Naive thymus-derived CD8-positive, alpha-beta T cell (primary cell): ENCODE measurements around the gene GRID1. TPM values are rescaled to one million over a fixed set of nuclear protein-coding genes. Genes with fewer than 3 reads are reported as not detected.

Experiments
- ATAC-seq, 2 donors: fragments of 150-1000 bp; cut with Tn5 transposase in 1 of 2; sonication (Bioruptor Pico), chemical (Tn5 transposase) in 1 of 2; 1 replicate in 1 of 2; 2 replicates in 1 of 2; pipeline ENCODE4 v1.10.0; 2021; ENCODE audit warnings: mild to moderate bottlenecking in 2 of 2, moderate library complexity in 2 of 2
- POLR2A ChIA-PET: fragments of 350-600 bp; sonication (Branson Sonifier 250); formaldehyde crosslinking; loops from one replicate; lab custom pipeline; 2021; ENCODE audit warnings: antibody characterized with exemption; lab: Charles Lee
- DNase-seq, 10 donors: peaks; one replicate each; pipeline versions ENCODE4 v3.0.0 to v3.0.0-alpha.2; 2020 to 2022
- H3K27ac Mint-ChIP-seq, 10 donors: one replicate each; pipeline ENCODE4 v1.8.0; 2020 to 2022; ENCODE audit warnings: mild to moderate bottlenecking in 10 of 10, mixed read lengths in 10 of 10, moderate library complexity in 4 of 10, inconsistent platforms in 1 of 10
- H3K27me3 Mint-ChIP-seq, 5 donors: one replicate each; pipeline ENCODE4 v1.8.0; 2021 to 2022; ENCODE audit warnings: mixed read lengths in 5 of 5
- H3K36me3 Mint-ChIP-seq, 3 donors: one replicate each; pipeline ENCODE4 v1.8.0; 2020 to 2022; ENCODE audit warnings: mixed read lengths in 3 of 3, mild to moderate bottlenecking in 2 of 3, inconsistent platforms in 1 of 3
- H3K4me1 Mint-ChIP-seq, 4 donors: one replicate each; pipeline ENCODE4 v1.8.0; 2021 to 2022; ENCODE audit warnings: mixed read lengths in 4 of 4
- H3K4me3 Mint-ChIP-seq, 10 donors: one replicate each; pipeline ENCODE4 v1.8.0; 2020 to 2022; ENCODE audit warnings: mild to moderate bottlenecking in 10 of 10, mixed read lengths in 10 of 10, moderate library complexity in 6 of 10, inconsistent platforms in 1 of 10
- H3K9me3 Mint-ChIP-seq, 9 donors: one replicate each; pipeline ENCODE4 v1.8.0; 2020 to 2022; ENCODE audit warnings: mixed read lengths in 9 of 9, mild to moderate bottlenecking in 3 of 9, inconsistent platforms in 1 of 9, moderate library complexity in 1 of 9
- polyA plus RNA-seq, 3 donors: library from polyadenylated mRNA; unstranded; fragments of 300-500 nt; fragmentation: Illumina TruSeq; gene quantifications; one replicate each; pipeline ENCODE4 v1.2.3, GENCODE V29; 2021
- total RNA-seq, 8 experiments: library from RNA in 2 of 8; stranded (reverse) in 2 of 8; gene quantifications; one replicate each; pipeline ENCODE4 v1.2.3 and lab custom pipeline; 2021 to 2026

Gene GRID1
- total and polyA plus RNA-seq, 5 experiments from 2014 or later: not detected

DNA sequence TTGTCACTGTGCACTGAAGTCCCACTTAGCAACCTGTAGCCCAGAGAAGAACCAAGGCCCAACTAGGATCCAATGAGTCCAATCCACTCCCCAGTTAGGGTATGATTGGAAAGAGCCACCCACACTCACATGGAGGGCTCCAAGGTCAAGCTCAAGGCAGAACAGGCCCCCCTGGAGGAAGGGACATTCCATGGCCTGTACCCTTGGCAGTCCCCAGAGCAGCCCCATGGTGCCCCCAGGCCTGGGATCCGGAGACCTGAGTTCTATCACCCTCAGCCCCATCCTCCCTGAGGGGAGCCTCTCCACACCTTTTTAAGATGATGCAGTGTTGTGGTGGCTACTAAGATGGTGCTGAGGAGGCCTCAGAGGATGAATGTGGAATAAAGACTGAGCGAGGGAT is 231.4 kb downstream of the GRID1 start:
- ATAC-seq: no peak
- Mint-ChIP-seq H3K4me3 (no peak overlapping the region), H3K27me3 (peaks cover 0 to 1% (median 0%) of the 10 kb centered on the region in 5 donors)

DNA sequence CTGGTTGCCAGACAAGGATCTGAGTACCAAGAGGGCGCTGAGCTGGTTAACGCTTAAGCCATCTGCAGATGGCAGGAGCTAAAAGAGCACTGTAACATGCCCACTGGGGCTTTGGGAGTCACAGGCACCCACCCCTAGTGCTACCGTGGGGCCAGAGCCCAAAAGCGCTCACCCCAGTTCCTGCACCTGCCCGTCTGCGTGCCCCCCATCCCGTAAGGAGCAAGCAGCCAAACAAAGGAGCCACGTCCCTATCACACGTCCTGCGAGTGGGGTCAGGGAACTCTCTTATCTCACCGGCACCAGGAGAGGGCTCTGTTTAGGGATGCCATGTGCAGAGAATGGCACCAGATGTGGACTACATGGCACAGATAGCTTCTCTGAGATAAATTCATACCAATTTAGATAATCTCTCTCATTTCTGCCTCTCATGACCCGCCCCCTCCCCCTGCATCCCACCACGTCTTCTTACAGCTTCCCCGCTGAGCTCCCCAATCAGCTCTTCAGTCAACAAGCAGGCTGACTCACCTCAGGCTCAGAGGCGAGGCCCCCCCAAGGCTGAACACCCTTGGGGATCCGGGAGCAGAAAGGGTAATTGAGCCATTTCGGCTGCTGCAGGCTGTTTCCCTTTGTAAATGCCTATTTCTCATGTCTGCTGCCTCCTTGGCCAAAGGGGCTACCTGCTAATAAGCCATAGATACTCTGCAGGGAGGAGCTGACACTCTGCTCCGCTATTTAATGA is 235.7 kb downstream of the GRID1 start:
- POLR2A ChIA-PET: no interaction called here
- H3K4me3 Mint-ChIP-seq: no peak overlapping the region
- DNase-seq: no peak
- H3K27ac Mint-ChIP-seq: no peak overlapping the region
- ATAC-seq: no peak
- no peaks in the 10 kb centered on the region for H3K9me3 Mint-ChIP-seq
- H3K36me3 Mint-ChIP-seq: no peaks in the 10 kb centered on the region
- H3K27me3 Mint-ChIP-seq: peaks cover 2 to 14% (median 5%) of the 10 kb centered on the region in 5 donors
- no peaks in the 10 kb centered on the region for H3K4me1 Mint-ChIP-seq

More for the DNA sequence above, 231.4 kb downstream of the GRID1 start:
- Mint-ChIP-seq H3K36me3 (no peaks in the 10 kb centered on the region), H3K4me1 (no peaks in the 10 kb centered on the region), H3K9me3 (no peaks in the 10 kb centered on the region), H3K27ac (no peak overlapping the region)
- POLR2A ChIA-PET: no interaction called here
- DNase-seq: no peak

DNA sequence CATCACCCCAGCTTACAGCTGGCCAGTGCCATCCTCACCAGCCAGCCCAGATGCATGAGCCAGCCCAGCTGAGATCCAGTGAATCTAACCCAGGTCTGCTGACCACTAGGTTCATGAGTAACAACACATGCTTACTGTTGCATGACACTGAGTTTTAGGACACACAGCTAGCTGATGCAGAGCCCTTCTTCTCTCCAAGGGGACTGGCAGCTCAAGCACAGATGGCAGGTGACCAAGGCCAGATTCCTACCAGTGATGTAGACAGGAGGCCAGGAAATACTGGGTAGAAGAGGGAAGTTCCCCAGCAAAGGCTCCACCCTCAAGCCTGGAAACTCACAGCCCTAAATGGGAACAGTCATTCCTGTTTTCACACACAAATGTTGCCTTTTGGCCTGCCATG is 236.6 kb downstream of the GRID1 start:
- Mint-ChIP-seq H3K4me1 (no peaks in the 10 kb centered on the region), H3K27ac (no peak overlapping the region), H3K36me3 (no peaks in the 10 kb centered on the region), H3K4me3 (no peak overlapping the region), H3K27me3 (peaks cover 2 to 14% (median 5%) of the 10 kb centered on the region in 5 donors), H3K9me3 (no peaks in the 10 kb centered on the region)
- ATAC-seq: no peak
- no peak for DNase-seq
- POLR2A ChIA-PET: no interaction called here

DNA sequence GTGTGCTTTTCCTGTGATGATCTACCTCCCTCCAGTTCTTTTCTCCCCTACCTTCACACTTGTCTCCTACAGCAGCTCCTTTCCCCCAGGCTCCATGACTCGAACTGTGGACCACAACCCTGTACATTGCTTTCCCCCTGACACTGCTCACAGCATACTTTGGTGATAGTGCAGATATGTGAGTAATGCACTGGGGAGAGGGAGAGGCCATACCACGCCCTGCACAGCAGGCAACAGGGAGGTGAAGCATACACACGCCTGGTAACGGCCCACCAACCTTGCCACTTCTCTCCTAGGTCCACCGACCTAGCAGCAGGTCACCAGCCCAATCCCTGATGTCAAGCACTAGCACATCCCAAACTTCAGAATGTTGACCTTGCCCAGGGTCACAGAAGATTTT is 238.2 kb downstream of the GRID1 start:
- no peaks in the 10 kb centered on the region for H3K9me3 Mint-ChIP-seq
- H3K27me3 Mint-ChIP-seq: peaks cover 5 to 20% (median 8%) of the 10 kb centered on the region in 5 donors
- no peak overlapping the region for H3K27ac Mint-ChIP-seq
- H3K4me3 Mint-ChIP-seq: no peak overlapping the region
- DNase-seq (no peak), ATAC-seq (no peak)
- H3K36me3 Mint-ChIP-seq: no peaks in the 10 kb centered on the region
- peaks cover 0 to 1% (median 0%) of the 10 kb centered on the region in 4 donors for H3K4me1 Mint-ChIP-seq
- POLR2A ChIA-PET: no interaction called here

DNA sequence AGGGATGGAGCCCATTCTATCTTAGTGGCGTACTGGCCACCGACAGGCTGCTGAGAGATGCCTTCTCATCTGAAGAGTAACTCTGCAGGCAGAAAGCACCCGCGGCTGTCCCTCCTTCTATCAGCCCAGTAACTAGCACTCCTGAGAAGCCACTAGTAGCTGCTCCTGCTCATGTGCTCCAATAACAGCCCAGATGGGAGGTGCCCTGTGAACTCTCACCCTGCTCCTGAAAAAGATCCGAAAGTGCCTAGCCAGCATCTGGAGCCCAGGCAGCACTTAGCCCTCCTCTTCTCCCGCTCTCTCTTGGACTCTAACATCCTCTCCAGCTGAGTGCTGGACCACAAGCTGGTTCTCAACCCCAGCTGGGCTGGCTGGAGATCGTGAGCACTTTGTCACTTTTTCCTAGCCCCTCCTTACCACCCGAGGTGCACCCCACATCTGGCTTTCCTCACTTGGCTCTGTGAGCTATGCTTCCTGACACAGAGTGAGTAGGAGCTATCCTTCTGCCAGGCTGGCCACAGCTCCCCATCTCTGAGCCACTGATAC is 239.2 kb downstream of the GRID1 start:
- no peaks in the 10 kb centered on the region for H3K9me3 Mint-ChIP-seq
- no peak overlapping the region for H3K4me3 Mint-ChIP-seq
- peaks cover 5 to 20% (median 8%) of the 10 kb centered on the region in 5 donors for H3K27me3 Mint-ChIP-seq
- H3K36me3 Mint-ChIP-seq: no peaks in the 10 kb centered on the region
- H3K27ac Mint-ChIP-seq: no peak overlapping the region
- peaks cover 0 to 1% (median 0%) of the 10 kb centered on the region in 4 donors for H3K4me1 Mint-ChIP-seq
- ATAC-seq: peak in 1 of 2 donors; percentile 6
- DNase-seq: no peak
- POLR2A ChIA-PET: no interaction called here

DNA sequence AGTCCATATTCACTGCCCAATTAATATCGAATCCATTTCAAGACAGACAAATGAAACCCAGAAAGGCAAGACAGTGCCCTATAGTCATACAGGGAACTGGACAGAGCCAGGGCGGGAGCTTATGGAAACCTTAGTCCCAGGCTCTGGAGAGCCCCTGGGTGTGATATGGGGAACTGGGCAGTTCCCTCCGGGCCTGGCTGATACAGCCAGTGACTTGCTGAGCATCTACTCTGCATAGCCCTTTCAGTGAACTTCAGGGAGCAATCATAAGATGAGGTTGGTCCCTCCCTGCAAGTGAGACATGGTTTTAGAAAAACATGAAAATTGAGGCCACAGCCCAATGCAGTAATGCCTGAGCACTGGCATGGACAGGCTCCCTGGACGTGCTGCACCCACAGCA is 241.9 kb downstream of the GRID1 start:
- POLR2A ChIA-PET: no interaction called here
- no peak overlapping the region for H3K27ac Mint-ChIP-seq
- H3K9me3 Mint-ChIP-seq: no peaks in the 10 kb centered on the region
- ATAC-seq (no peak), DNase-seq (no peak)
- peaks cover 3 to 20% (median 8%) of the 10 kb centered on the region in 5 donors for H3K27me3 Mint-ChIP-seq
- H3K4me3 Mint-ChIP-seq: no peak overlapping the region
- peaks cover 0 to 1% (median 0%) of the 10 kb centered on the region in 4 donors for H3K4me1 Mint-ChIP-seq
- no peaks in the 10 kb centered on the region for H3K36me3 Mint-ChIP-seq

DNA sequence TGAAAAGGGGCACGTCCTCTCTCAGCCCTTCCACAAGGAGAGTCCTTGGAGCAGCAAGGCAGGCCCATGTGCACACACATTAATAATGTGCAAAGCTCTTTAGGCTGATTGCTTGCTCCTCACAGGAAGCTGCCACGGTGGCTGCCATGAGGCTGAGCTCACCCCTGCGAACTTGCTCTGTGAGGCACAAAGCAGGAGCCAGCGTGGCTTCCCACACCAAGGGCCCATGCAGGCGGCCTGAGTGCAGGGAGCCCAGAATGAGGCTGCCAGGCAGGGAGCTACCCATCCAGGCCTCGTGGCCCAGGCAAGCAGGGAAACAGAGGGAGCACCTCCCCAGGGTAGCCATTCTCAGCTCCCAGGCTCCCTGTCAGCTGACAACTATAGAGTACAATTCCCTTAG is 242.9 kb downstream of the GRID1 start:
- peaks cover 0 to 1% (median 0%) of the 10 kb centered on the region in 4 donors for H3K4me1 Mint-ChIP-seq
- no peaks in the 10 kb centered on the region for H3K9me3 Mint-ChIP-seq
- H3K27ac Mint-ChIP-seq: no peak overlapping the region
- peaks cover 3 to 18% (median 8%) of the 10 kb centered on the region in 5 donors for H3K27me3 Mint-ChIP-seq
- DNase-seq: no peak
- ATAC-seq: no peak
- POLR2A ChIA-PET: no interaction called here
- no peaks in the 10 kb centered on the region for H3K36me3 Mint-ChIP-seq
- H3K4me3 Mint-ChIP-seq: no peak overlapping the region

DNA sequence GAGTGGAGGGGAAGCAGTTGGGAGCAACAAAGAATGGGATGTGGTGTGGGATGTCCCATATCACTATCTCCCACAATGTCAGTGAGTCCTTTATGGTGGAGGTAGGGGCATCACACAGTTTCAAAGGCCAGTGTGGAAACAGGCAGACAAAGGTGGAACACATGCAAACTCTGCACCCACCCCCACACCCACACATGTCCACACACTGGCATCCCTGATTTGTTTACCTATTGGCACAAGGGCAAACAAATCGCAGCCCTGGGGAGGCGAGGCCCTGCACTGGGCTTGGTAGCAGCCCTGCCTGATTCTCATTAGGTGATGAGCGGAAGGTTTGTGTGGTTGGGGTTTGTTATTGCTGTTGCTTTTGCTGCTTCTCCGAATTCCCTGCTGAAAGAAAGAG is 243.3 kb downstream of the GRID1 start:
- ATAC-seq: no peak
- Mint-ChIP-seq H3K9me3 (no peaks in the 10 kb centered on the region), H3K4me3 (no peak overlapping the region), H3K4me1 (peaks cover 0 to 1% (median 0%) of the 10 kb centered on the region in 4 donors), H3K27ac (no peak overlapping the region), H3K36me3 (no peaks in the 10 kb centered on the region), H3K27me3 (peaks cover 3 to 14% (median 7%) of the 10 kb centered on the region in 5 donors)
- DNase-seq: no peak
- POLR2A ChIA-PET: no interaction called here

DNA sequence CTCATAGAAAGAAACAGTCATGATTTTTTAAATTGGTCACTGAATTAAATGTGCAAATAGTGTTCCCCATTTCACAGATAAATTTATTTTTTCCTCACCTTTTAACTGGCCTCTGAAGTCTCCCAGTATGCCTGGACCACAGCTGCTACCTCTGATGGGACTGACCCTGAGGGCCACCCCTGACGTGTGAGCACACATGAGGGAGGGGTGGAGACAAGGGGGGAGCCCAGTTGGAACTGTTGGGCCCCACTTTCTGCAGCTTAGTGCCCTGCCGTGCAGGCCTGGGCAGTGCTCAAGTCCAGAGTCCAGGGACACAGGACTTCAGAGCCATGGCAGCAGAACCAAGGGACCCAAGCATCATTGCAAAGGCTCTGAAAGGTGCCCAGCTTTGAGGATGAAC is 243.9 kb downstream of the GRID1 start:
- Mint-ChIP-seq H3K4me1 (peaks cover 0 to 1% (median 0%) of the 10 kb centered on the region in 4 donors), H3K9me3 (no peaks in the 10 kb centered on the region), H3K36me3 (no peaks in the 10 kb centered on the region), H3K27me3 (peaks cover under 1 to 13% (median 6%) of the 10 kb centered on the region in 5 donors), H3K27ac (no peak overlapping the region), H3K4me3 (no peak overlapping the region)
- no peak for ATAC-seq
- DNase-seq: no peak
- POLR2A ChIA-PET: no interaction called here

DNA sequence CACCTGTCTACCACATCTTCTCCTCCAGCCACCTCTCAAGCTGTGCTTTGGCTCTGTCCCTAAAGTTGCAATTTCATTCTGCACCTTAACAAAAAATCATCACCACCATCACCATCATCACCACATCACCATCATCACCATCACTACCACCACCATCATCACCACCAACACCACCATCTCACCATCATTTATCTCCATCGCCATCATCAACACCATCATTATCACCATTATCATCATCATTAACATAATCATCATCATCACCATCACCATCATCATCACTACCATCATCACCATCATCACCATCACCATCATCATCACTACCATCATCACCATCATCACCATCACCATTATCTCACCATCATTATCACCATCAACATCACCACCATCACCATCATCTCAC is 245.4 kb downstream of the GRID1 start:
- ATAC-seq (no peak), DNase-seq (no peak)
- H3K9me3 Mint-ChIP-seq: no peaks in the 10 kb centered on the region
- H3K4me1 Mint-ChIP-seq: peaks cover 0 to 1% (median 0%) of the 10 kb centered on the region in 4 donors
- no peaks in the 10 kb centered on the region for H3K36me3 Mint-ChIP-seq
- H3K27ac Mint-ChIP-seq: no peak overlapping the region
- no peak overlapping the region for H3K4me3 Mint-ChIP-seq
- H3K27me3 Mint-ChIP-seq: peaks cover 0 to 8% (median 6%) of the 10 kb centered on the region in 5 donors
- POLR2A ChIA-PET: no interaction called here

DNA sequence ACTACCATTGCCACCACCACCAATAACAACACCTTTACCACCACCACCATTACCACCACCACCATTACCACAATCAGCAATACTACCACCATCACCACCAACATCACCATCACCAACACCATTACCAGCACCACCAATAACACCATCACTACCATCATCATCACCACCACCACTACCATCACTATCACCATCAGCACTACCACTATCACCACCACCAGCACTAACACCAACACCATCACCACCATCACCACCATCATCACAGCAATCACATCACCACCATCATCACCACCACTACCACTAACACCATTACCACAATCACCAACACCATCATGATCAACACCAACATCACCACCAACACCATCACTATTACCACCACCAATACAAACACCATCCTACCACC is 249.5 kb downstream of the GRID1 start:
- peaks cover 0 to 15% (median 4%) of the 10 kb centered on the region in 5 donors for H3K27me3 Mint-ChIP-seq
- POLR2A ChIA-PET: no interaction called here
- no peak for DNase-seq
- no peaks in the 10 kb centered on the region for H3K9me3 Mint-ChIP-seq
- no peaks in the 10 kb centered on the region for H3K36me3 Mint-ChIP-seq
- H3K27ac Mint-ChIP-seq: no peak overlapping the region
- no peak overlapping the region for H3K4me3 Mint-ChIP-seq
- no peak for ATAC-seq
- no peaks in the 10 kb centered on the region for H3K4me1 Mint-ChIP-seq

DNA sequence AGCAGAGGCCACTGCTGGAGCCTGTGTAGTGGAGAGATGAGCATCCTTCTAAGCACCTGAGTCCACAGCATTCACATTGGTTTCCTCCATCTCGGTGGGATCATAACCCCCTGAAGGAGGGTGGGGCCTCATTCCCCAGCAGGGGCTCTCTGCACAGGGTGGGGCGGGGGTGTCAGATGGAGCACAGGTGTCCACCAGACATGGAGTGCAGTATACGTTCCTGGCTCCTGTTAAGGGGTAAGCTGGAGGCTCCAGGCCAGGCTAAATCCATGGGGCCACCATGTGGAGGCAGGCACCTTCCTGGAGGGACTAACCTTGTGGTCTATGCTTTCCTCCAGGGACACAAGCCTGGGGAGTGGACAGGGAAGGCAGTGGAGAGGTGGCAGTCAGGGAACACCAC is 252.6 kb downstream of the GRID1 start:
- H3K4me3 Mint-ChIP-seq: no peak overlapping the region
- no peaks in the 10 kb centered on the region for H3K9me3 Mint-ChIP-seq
- POLR2A ChIA-PET: no interaction called here
- H3K27me3 Mint-ChIP-seq: peaks cover 0 to 15% (median 4%) of the 10 kb centered on the region in 5 donors
- ATAC-seq (no peak), DNase-seq (no peak)
- H3K36me3 Mint-ChIP-seq: no peaks in the 10 kb centered on the region
- no peak overlapping the region for H3K27ac Mint-ChIP-seq
- H3K4me1 Mint-ChIP-seq: no peaks in the 10 kb centered on the region

DNA sequence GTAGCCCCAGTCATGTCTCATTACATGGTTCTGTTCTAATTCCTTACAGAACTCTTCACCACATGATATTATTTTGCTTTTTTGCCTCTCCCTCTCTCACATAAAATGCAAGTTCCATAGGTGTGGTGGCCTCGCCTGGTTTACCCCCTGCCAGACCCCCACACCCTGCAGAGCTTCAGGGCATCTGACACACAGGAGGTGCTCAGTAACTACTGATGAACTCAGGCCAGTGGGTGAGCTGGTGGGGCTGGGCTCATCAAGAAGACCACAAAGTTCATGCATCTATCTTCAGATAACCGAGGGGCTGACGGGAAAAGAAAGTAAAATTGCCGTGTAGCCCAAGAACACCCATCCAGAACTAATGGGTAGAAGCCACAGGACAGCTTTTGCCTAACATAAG is 253.1 kb downstream of the GRID1 start:
- no peaks in the 10 kb centered on the region for H3K9me3 Mint-ChIP-seq
- POLR2A ChIA-PET: no interaction called here
- ATAC-seq: no peak
- H3K36me3 Mint-ChIP-seq: no peaks in the 10 kb centered on the region
- no peak for DNase-seq
- H3K4me3 Mint-ChIP-seq: no peak overlapping the region
- no peaks in the 10 kb centered on the region for H3K4me1 Mint-ChIP-seq
- H3K27me3 Mint-ChIP-seq: peaks cover 0 to 15% (median under 1%) of the 10 kb centered on the region in 5 donors
- H3K27ac Mint-ChIP-seq: no peak overlapping the region
